ENCODE results near the gene GALR3.

DNA sequence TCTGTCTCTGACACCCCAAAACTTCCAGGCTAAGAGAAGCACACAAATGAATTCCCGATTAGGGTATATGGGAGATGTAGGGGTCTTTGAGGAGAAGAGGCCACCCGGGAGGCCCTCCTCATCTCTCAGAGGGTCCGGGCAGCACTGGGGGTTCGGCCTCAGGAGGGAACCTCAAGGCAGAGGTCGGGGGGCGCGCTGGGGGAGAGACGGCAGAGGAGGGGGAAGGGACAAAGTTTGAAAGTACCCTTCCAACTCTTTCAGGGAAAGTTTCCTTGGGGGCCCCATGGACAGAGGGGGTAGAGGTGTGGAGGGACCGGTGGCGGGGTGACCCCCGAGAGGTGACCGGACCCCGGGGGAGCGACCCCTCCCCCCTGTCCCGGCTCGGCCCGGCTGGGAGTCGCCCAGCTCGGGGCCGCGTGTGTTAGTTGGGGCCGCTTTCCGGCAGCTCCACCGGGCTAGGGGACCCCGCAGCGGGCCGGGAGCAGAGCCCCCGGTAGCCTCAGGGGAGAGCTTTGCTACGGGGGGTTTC is 18.8 kb upstream of the GALR3 start:
- TF ChIP-seq, protein P1, sequence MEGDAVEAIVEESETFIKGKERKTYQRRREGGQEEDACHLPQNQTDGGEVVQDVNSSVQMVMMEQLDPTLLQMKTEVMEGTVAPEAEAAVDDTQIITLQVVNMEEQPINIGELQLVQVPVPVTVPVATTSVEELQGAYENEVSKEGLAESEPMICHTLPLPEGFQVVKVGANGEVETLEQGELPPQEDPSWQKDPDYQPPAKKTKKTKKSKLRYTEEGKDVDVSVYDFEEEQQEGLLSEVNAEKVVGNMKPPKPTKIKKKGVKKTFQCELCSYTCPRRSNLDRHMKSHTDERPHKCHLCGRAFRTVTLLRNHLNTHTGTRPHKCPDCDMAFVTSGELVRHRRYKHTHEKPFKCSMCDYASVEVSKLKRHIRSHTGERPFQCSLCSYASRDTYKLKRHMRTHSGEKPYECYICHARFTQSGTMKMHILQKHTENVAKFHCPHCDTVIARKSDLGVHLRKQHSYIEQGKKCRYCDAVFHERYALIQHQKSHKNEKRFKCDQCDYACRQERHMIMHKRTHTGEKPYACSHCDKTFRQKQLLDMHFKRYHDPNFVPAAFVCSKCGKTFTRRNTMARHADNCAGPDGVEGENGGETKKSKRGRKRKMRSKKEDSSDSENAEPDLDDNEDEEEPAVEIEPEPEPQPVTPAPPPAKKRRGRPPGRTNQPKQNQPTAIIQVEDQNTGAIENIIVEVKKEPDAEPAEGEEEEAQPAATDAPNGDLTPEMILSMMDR (IDR thresholded peaks at IDR 0.05): no peak
- TF ChIP-seq REST (IDR thresholded peaks at IDR 0.05; ENCODE audit: insufficient read depth in 1 of 2, low read depth in 2 of 2, low read length in 1 of 2): no peak

All from Panc1 (cell line).